ENCODE data around the gene STRN3. TPM values are rescaled to one million over a fixed set of nuclear protein-coding genes. Genes with fewer than 3 reads are reported as not detected.
A peak's percentile ranks its signal among the peaks of the same experiment; 100 is the strongest.
"Not testable (repeated sequence)": the region's sequence is repeated elsewhere in the genome, so short reads cannot be mapped to it uniquely, and the experiment has no call there.

STRN3 gene
- polyA plus RNA-seq, 4 donors: 9.7 to 35.0 (median 11.8) TPM

- DNase-seq: peak; percentile 21 to 69
- 23 to 70% (median 37%) methylated on average over 5 of the region's 5 CpGs for WGBS, 3 donors
- H3K9me3 ChIP-seq (ENCODE audit: control insufficient read depth in 2 of 2, insufficient read depth in 1 of 2, low read depth in 1 of 2, low read length in 1 of 2): no peaks in the 10 kb centered on the region
- H3K27me3 ChIP-seq (ENCODE audit: control insufficient read depth in 3 of 3, insufficient read depth in 3 of 3, low read length in 3 of 3): no peaks in the 10 kb centered on the region
- FAIRE-seq: no peak
- H3K4me3 ChIP-seq (ENCODE audit: low read depth in 1 of 3, low read length in 3 of 3): no peak overlapping the region
- H3K36me3 ChIP-seq (ENCODE audit: control insufficient read depth in 3 of 3, insufficient read depth in 2 of 3, low read depth in 1 of 3, low read length in 3 of 3): peaks cover 0 to 12% (median 4%) of the 10 kb centered on the region in 3 donors
- no peak overlapping the region for H3K27ac ChIP-seq (ENCODE audit: low read depth in 1 of 3, low read length in 2 of 3)
- no peaks in the 10 kb centered on the region for H3K4me1 ChIP-seq (ENCODE audit: control insufficient read depth in 3 of 3, insufficient read depth in 2 of 3, low read depth in 1 of 3, low read length in 2 of 3)
Observed at GRCh38 chr14:30957813-30958370, 68.3 kb downstream of the STRN3 start.

- Histone ChIP-seq H3K36me3 (ENCODE audit: control insufficient read depth in 3 of 3, insufficient read depth in 2 of 3, low read depth in 1 of 3, low read length in 3 of 3) (peaks cover 2 to 31% (median 3%) of the 10 kb centered on the region in 3 donors), H3K27me3 (ENCODE audit: control insufficient read depth in 3 of 3, insufficient read depth in 3 of 3, low read length in 3 of 3) (no peaks in the 10 kb centered on the region), H3K9me3 (ENCODE audit: control insufficient read depth in 2 of 2, insufficient read depth in 1 of 2, low read depth in 1 of 2, low read length in 1 of 2) (no peaks in the 10 kb centered on the region), H3K4me3 (ENCODE audit: low read depth in 1 of 3, low read length in 3 of 3) (no peak overlapping the region), H3K27ac (ENCODE audit: low read depth in 1 of 3, low read length in 2 of 3) (no peak overlapping the region), H3K4me1 (ENCODE audit: control insufficient read depth in 3 of 3, insufficient read depth in 2 of 3, low read depth in 1 of 3, low read length in 2 of 3) (no peaks in the 10 kb centered on the region)
- WGBS, 3 donors: 98 to 100% (median 98%) methylated on average over 2 of the region's 2 CpGs
- FAIRE-seq: no peak
- no peak for DNase-seq
Observed at GRCh38 chr14:30949651-30950050, 76.5 kb downstream of the STRN3 start.

GRCh38 chr14:30943694-30944093, 82.5 kb downstream of the STRN3 start:
- Histone ChIP-seq H3K36me3 (ENCODE audit: control insufficient read depth in 3 of 3, insufficient read depth in 2 of 3, low read depth in 1 of 3, low read length in 3 of 3) (peaks cover 2 to 23% (median 3%) of the 10 kb centered on the region in 3 donors), H3K9me3 (ENCODE audit: control insufficient read depth in 2 of 2, insufficient read depth in 1 of 2, low read depth in 1 of 2, low read length in 1 of 2) (no peaks in the 10 kb centered on the region), H3K27ac (ENCODE audit: low read depth in 1 of 3, low read length in 2 of 3) (no peak overlapping the region), H3K4me1 (ENCODE audit: control insufficient read depth in 3 of 3, insufficient read depth in 2 of 3, low read depth in 1 of 3, low read length in 2 of 3) (no peaks in the 10 kb centered on the region), H3K4me3 (ENCODE audit: low read depth in 1 of 3, low read length in 3 of 3) (no peak overlapping the region), H3K27me3 (ENCODE audit: control insufficient read depth in 3 of 3, insufficient read depth in 3 of 3, low read length in 3 of 3) (no peaks in the 10 kb centered on the region)
- FAIRE-seq: no peak
- WGBS, 3 donors: 79 to 93% (median 86%) methylated on average over 4 of the region's 4 CpGs
- DNase-seq: no peak

GRCh38 chr14:30940886-30941285, 85.3 kb downstream of the STRN3 start:
- no peak overlapping the region for H3K4me3 ChIP-seq (ENCODE audit: low read depth in 1 of 3, low read length in 3 of 3)
- DNase-seq: no peak
- H3K27me3 ChIP-seq (ENCODE audit: control insufficient read depth in 3 of 3, insufficient read depth in 3 of 3, low read length in 3 of 3): no peaks in the 10 kb centered on the region
- no peak overlapping the region for H3K27ac ChIP-seq (ENCODE audit: low read depth in 1 of 3, low read length in 2 of 3)
- WGBS, 3 donors: 96 to 100% (median 97%) methylated on average over 4 of the region's 4 CpGs
- FAIRE-seq: no peak
- H3K36me3 ChIP-seq (ENCODE audit: control insufficient read depth in 3 of 3, insufficient read depth in 2 of 3, low read depth in 1 of 3, low read length in 3 of 3): peaks cover 0 to 15% (median 2%) of the 10 kb centered on the region in 3 donors
- H3K4me1 ChIP-seq (ENCODE audit: control insufficient read depth in 3 of 3, insufficient read depth in 2 of 3, low read depth in 1 of 3, low read length in 2 of 3): no peaks in the 10 kb centered on the region
- H3K9me3 ChIP-seq (ENCODE audit: control insufficient read depth in 2 of 2, insufficient read depth in 1 of 2, low read depth in 1 of 2, low read length in 1 of 2): no peaks in the 10 kb centered on the region

GRCh38 chr14:30938617-30939016, 87.6 kb downstream of the STRN3 start:
- Histone ChIP-seq H3K4me3 (ENCODE audit: low read depth in 1 of 3, low read length in 3 of 3) (no peak overlapping the region), H3K36me3 (ENCODE audit: control insufficient read depth in 3 of 3, insufficient read depth in 2 of 3, low read depth in 1 of 3, low read length in 3 of 3) (peaks cover 3 to 12% (median 6%) of the 10 kb centered on the region in 3 donors), H3K27ac (ENCODE audit: low read depth in 1 of 3, low read length in 2 of 3) (no peak overlapping the region), H3K9me3 (ENCODE audit: control insufficient read depth in 2 of 2, insufficient read depth in 1 of 2, low read depth in 1 of 2, low read length in 1 of 2) (no peaks in the 10 kb centered on the region), H3K27me3 (ENCODE audit: control insufficient read depth in 3 of 3, insufficient read depth in 3 of 3, low read length in 3 of 3) (no peaks in the 10 kb centered on the region), H3K4me1 (ENCODE audit: control insufficient read depth in 3 of 3, insufficient read depth in 2 of 3, low read depth in 1 of 3, low read length in 2 of 3) (no peaks in the 10 kb centered on the region)
- no peak for DNase-seq
- no peak for FAIRE-seq
- 91 to 98% (median 93%) methylated on average over 2 of the region's 2 CpGs for WGBS, 3 donors

- no peak for FAIRE-seq
- Histone ChIP-seq H3K36me3 (ENCODE audit: control insufficient read depth in 3 of 3, insufficient read depth in 2 of 3, low read depth in 1 of 3, low read length in 3 of 3) (peaks cover 3 to 11% (median 5%) of the 10 kb centered on the region in 3 donors), H3K4me1 (ENCODE audit: control insufficient read depth in 3 of 3, insufficient read depth in 2 of 3, low read depth in 1 of 3, low read length in 2 of 3) (no peaks in the 10 kb centered on the region), H3K9me3 (ENCODE audit: control insufficient read depth in 2 of 2, insufficient read depth in 1 of 2, low read depth in 1 of 2, low read length in 1 of 2) (no peaks in the 10 kb centered on the region), H3K27ac (ENCODE audit: low read depth in 1 of 3, low read length in 2 of 3) (no peak overlapping the region), H3K4me3 (ENCODE audit: low read depth in 1 of 3, low read length in 3 of 3) (no peak overlapping the region), H3K27me3 (ENCODE audit: control insufficient read depth in 3 of 3, insufficient read depth in 3 of 3, low read length in 3 of 3) (no peaks in the 10 kb centered on the region)
- 61 to 84% (median 68%) methylated on average over 2 of the region's 2 CpGs for WGBS, 3 donors
- DNase-seq: no peak
Observed at GRCh38 chr14:30935445-30935844, 90.7 kb downstream of the STRN3 start.

GRCh38 chr14:30933937-30934336, 92.2 kb downstream of the STRN3 start:
- whole genome bisulfite sequencing, 3 donors: 97 to 98% (median 97%) methylated on average over 13 of the region's 13 CpGs
- not testable (repeated sequence) for H3K9me3 ChIP-seq (ENCODE audit: control insufficient read depth in 2 of 2, insufficient read depth in 1 of 2, low read depth in 1 of 2, low read length in 1 of 2); H3K27ac ChIP-seq (ENCODE audit: low read depth in 1 of 3, low read length in 2 of 3); FAIRE-seq; H3K4me1 ChIP-seq (ENCODE audit: control insufficient read depth in 3 of 3, insufficient read depth in 2 of 3, low read depth in 1 of 3, low read length in 2 of 3); H3K4me3 ChIP-seq (ENCODE audit: low read depth in 1 of 3, low read length in 3 of 3); DNase-seq; H3K27me3 ChIP-seq (ENCODE audit: control insufficient read depth in 3 of 3, insufficient read depth in 3 of 3, low read length in 3 of 3)
- peaks cover 3 to 11% (median 5%) of the 10 kb centered on the region in 3 donors for H3K36me3 ChIP-seq (ENCODE audit: control insufficient read depth in 3 of 3, insufficient read depth in 2 of 3, low read depth in 1 of 3, low read length in 3 of 3)

- Histone ChIP-seq H3K9me3 (ENCODE audit: control insufficient read depth in 2 of 2, insufficient read depth in 1 of 2, low read depth in 1 of 2, low read length in 1 of 2) (no peaks in the 10 kb centered on the region), H3K27me3 (ENCODE audit: control insufficient read depth in 3 of 3, insufficient read depth in 3 of 3, low read length in 3 of 3) (no peaks in the 10 kb centered on the region), H3K27ac (ENCODE audit: low read depth in 1 of 3, low read length in 2 of 3) (no peak overlapping the region), H3K4me3 (ENCODE audit: low read depth in 1 of 3, low read length in 3 of 3) (no peak overlapping the region), H3K4me1 (ENCODE audit: control insufficient read depth in 3 of 3, insufficient read depth in 2 of 3, low read depth in 1 of 3, low read length in 2 of 3) (no peaks in the 10 kb centered on the region), H3K36me3 (ENCODE audit: control insufficient read depth in 3 of 3, insufficient read depth in 2 of 3, low read depth in 1 of 3, low read length in 3 of 3) (peaks cover 0 to 13% (median 0%) of the 10 kb centered on the region in 3 donors)
- FAIRE-seq (no peak), DNase-seq (no peak)
Observed at GRCh38 chr14:30928462-30928861, 97.7 kb downstream of the STRN3 start.

- H3K9me3 ChIP-seq (ENCODE audit: control insufficient read depth in 2 of 2, insufficient read depth in 1 of 2, low read depth in 1 of 2, low read length in 1 of 2): no peaks in the 10 kb centered on the region
- H3K4me1 ChIP-seq (ENCODE audit: control insufficient read depth in 3 of 3, insufficient read depth in 2 of 3, low read depth in 1 of 3, low read length in 2 of 3): no peaks in the 10 kb centered on the region
- no peak overlapping the region for H3K4me3 ChIP-seq (ENCODE audit: low read depth in 1 of 3, low read length in 3 of 3)
- WGBS, 3 donors: 90 to 94% (median 92%) methylated on average over 2 of the region's 2 CpGs
- H3K27me3 ChIP-seq (ENCODE audit: control insufficient read depth in 3 of 3, insufficient read depth in 3 of 3, low read length in 3 of 3): no peaks in the 10 kb centered on the region
- H3K36me3 ChIP-seq (ENCODE audit: control insufficient read depth in 3 of 3, insufficient read depth in 2 of 3, low read depth in 1 of 3, low read length in 3 of 3): peaks cover 0 to 12% (median 0%) of the 10 kb centered on the region in 3 donors
- H3K27ac ChIP-seq (ENCODE audit: low read depth in 1 of 3, low read length in 2 of 3): no peak overlapping the region
- DNase-seq (no peak), FAIRE-seq (no peak)
Observed at GRCh38 chr14:30925254-30925653, 100.9 kb downstream of the STRN3 start.

Data from small intestine (tissue), 7 donors.